Erythroblast (primary cell): ENCODE data around the gene PWWP2B.

ENCODE experiments used
- GATA1 ChIP-seq: IDR thresholded peaks from 2 replicates; pipeline ENCODE4 v1.6.1; 2011; ENCODE audit warnings: low read depth, mild to moderate bottlenecking, control low read depth, low read length, moderate library complexity
- POLR2A ChIP-seq: IDR thresholded peaks from 2 replicates; pipeline ENCODE4 v1.6.1; 2011; ENCODE audit warnings: mild to moderate bottlenecking, low read length

DNA sequence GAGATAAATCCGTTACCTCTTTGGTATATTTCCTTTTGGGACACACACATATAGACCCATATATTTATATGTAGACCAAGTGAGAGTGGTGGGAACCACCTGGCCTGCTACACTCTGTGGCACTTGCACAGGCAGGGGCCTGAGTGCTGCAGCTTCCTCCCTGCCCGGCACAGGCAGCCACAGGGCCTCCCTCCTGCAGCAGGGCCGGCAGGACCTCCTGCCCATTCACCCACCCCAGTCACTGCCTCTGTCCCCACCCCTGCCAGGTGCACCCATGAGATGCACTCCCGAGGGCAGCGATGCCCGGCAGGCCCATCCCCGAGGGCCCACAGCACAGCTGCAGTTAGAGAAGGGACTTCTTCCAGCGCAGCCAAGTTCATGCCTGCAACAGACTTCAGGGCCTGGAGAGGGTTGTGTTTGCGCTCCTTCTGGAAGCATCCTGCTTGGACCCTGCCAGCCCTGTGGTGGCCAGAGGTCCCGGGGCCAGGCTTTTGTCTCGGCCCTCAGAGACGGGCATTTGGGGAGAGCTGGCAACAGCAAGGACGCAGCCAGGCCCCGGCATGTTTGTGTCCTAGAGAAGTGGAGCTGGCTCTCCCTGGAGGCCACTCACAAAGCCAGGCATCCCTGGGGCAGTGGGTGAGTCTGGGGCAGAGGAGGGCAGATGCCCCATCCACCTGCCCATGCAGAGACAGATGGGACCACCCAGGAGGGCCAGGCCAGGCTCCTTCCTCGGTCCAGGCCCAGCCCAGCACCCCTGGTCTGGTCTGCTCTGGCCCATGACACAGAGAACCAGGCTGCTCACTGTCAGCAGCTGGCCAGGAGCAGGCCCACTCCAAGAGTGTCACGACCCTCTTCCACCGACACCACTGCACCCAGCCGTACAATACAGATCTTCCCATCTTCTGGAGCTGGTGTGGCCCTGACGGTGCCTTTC lies 41.4 kb downstream of the PWWP2B start:
- TF ChIP-seq POLR2A (no peak), GATA1 (no peak)
